Pulmonary artery endothelial cell (primary cell): ENCODE data around the gene OBSL1. TPM values are rescaled to one million over a fixed set of nuclear protein-coding genes. Genes with fewer than 3 reads are reported as not detected.

ENCODE experiments used
- DNase-seq: peaks from one replicate; pipeline ENCODE4 v3.0.0-alpha.2; 2011; ENCODE audit warnings: low read depth, low spot score
- total RNA-seq: library from RNA; depleted of rRNA; stranded (reverse); fragments of >200 nt; gene quantifications from 2 replicates; pipeline ENCODE4 v1.2.3, GENCODE V29; 2014

The OBSL1 gene
- total RNA-seq, 1 donor from 2014 or later, result 15.6 TPM

DNA sequence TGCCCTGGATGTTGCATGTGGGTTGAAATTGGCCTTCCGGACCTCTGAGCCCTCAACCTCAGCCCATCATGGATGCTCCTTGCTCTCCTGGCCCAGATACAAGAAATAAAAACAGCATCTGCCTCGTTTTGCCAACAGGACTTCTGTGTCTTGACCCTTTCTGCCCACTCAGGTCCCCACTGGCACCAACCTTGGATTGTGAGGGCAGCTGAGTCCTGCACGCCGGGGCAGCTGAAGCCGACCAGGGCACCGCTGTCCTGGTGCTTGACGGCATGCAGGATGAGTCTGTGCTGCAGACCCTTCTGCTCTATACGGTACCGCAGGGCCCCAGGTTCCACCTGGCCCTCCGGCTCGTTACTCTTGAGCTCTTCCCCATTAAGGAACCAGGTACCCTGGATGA lies 4.7 kb downstream of the OBSL1 start:
- no peak for DNase-seq

DNA sequence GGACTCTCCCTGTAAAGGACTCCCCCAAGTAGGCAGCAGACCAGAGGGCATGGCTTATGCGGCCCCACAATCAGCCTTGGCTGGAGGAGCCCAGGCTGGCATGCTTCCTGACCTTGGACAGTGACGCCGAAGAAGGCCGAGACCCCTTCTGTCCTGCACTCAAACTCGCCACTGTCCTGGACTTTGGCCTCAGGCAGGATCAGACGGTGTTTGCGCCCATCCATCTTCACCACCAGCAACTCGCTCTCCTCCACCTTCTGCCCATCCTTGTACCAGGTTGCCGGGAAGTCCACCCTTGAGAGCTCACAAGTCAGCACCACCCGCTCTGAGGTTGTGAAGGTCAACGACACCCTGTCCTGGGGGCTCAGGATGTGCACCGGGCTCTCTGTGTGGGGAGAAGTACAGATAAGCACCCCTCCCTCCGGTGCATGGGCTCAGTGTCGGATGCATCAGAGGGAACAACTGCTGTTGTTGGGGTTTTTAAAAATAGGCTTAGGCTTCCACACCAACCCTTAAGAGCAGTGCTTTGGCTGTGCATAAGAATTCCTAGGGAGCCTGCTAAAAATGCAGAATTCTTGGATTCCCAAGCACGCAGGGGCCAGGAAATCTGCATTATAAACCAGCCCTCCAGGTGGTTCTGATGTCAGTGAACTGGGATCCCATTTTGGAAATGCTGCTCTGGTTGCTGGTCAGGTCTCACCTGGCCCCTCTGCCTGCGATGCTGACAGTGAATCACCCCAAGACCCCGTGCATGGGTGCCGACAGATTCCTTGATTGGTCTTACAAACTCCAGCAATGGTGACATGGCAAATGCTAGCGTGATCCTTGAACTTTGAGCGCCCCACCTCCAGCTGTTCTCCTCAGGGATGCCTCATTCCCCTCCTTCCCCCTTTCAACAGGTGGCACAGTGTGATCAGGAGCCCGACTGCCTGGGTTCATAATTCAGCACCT lies 5.9 kb downstream of the OBSL1 start:
- no peak for DNase-seq

DNA sequence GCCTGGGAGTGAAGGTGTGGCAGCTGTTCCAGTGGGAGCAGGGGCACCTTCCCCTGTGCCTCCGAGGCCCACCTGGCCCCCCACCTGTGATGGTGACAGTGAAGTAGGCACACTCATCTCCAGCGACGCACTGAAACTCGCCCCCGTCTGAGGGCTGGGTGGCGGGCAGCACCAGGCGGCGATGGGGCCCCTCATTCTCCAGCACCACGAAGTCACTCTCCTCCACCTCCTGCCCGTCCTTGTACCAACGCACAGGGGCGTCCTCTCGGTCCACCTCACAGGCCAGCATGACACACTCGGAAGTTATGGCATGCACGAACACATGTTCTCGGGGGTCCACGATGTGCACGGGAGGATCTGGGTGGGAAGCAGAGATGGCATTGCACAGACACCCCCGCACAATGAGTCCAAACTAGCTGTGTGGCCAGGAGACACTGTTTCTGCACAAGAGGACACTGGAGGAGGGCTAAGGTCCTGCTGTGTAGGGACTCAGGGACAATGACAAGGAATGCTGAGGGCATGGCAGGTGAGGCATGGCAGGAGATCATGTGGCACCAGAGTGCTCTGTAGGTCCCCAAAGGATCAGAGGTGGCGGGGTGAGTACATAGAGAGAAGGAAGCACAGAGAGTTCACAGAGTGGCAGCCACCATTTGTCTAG lies 7.9 kb downstream of the OBSL1 start:
- DNase-seq, result no peak

DNA sequence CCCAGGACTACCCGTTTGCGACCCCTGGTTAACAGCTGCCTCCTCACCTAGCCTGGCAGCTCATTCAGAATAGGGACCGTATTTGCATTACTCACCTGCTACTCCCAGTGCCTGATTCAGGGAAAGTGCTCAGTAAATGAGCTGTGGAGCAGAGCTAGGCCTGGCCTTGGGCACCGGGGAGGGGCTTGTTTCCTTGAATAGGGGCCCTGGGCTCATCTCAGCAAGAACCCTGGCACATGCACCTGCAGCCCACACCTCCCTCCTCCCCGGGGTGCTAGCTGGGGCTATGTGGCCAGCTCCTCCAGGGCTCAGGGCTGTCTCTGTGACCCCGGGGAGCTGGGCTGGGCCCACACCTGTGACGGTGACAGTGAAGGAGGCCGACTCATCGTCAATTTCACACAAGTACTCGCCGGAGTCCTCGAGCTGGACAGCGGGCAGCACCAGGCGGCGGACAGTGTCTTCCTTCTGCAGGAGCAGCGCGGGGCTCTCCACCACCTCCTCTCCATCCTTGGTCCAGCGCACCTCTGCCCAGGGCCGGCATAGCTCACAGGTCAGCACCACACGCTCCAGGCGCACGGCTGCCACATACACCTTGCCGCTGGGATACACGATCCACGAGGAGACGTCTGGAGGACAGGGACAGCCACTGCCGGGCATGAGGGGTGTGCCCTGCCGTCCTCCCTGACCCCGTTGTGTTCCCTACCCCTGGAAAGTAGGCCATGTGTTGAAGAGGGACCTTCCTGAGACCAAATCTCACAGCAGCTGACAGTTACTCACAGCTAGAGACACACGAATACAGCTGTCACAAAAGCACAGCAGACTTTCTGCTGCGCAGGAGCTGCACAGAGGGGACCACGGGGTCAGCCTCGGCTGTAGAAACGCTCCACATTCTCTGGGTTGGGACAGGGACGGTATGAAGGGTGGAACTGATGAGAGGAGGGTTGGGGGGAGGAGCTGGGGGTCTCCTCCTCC lies 9.0 kb downstream of the OBSL1 start:
- no peak for DNase-seq

DNA sequence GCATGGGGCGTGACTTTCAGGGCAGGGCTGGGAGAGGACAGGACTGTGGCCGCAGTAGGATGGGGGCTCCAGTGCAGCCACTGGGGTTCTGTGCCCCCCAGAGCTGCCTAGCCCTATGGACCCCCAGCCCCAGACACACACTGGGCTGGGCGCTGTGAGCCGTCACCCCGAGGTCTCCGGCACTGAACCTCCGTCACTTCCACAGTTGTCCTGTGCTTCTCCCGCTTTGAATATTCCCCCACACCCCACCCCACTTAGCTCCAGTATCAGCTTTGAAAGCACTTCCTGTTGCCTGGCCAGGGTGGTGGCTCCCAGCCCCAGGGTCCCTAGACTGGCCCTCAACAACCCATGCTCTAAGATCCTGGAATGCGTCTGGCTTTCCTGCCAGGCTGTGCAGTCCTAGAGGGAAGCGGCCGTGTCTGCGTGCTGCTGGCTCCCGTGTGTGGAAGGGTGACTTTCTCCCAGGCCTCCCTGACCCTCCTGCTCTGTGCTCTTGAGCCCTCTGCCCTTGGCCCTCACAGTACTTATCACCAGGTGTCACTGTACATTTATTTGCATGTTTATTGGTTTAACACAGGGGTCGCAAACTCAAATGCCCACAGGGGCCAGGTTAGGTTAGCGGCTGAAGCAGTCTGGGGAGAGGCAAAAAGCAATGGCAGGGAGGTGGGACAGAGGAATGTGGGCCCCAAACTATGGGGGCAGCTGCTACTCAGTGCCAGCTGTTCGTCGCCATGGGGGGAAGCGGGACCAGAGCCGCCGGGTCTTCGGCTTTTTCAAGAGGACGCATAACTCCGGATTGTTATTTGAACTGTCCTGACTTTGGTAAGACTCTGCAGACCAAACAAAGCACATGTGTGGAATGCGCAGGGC lies 9.9 kb downstream of the OBSL1 start:
- DNase-seq, result no peak

DNA sequence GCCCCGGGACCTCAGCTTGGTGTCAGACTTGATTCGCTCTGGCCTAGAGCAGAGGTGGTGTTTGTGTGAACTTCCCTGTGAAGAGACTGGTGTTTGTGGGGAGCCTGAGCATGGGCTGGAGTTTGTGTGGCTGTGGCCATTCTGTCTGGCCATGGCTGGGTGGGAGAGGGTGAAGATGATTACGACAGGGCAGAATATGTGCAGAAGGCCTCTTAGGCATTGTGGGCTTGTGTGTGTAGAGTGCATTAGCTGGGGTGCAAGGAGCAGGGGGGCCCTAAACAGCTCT lies 10.5 kb downstream of the OBSL1 start:
- DNase-seq, result no peak

DNA sequence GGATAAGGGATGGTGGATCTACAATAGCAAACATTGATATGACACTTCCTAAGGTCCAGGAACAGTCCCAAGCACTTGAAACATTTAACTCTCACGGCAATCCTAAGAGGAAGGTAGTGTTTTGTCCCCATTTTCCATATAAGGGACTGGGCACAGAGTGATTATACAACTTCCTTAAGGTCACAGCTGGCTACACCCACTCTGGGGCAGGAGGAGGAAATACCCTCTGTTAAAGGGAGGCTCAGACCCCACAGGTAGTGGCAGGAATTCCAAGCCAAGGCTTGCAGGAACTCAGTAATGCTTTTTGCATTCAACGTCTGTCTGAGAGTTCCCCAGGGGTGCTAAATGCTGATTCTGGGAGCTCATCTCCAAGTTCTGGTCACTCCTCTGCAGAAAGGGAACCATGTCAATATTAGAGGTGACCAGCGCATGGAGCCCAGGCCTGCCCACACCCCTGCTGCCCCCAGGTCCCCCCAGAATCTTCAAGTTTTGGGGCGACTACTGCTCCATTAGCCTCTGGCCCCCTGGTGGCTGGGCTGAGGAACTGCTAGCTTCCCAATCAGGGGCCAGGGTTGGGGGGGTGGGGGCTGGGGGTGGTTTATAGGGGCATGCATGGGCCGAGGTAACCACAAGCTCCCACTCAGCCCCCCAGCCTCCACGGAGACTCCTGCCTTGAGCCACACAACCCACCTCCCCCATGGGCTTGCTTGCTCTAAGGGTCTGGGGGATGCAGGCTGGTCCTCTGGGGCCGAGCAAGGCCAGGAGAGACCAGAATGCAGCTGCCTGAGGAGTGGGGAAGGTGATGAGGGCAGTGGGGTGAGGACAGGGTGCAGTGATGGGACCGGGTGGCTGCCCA lies 11.1 kb downstream of the OBSL1 start:
- no peak for DNase-seq

DNA sequence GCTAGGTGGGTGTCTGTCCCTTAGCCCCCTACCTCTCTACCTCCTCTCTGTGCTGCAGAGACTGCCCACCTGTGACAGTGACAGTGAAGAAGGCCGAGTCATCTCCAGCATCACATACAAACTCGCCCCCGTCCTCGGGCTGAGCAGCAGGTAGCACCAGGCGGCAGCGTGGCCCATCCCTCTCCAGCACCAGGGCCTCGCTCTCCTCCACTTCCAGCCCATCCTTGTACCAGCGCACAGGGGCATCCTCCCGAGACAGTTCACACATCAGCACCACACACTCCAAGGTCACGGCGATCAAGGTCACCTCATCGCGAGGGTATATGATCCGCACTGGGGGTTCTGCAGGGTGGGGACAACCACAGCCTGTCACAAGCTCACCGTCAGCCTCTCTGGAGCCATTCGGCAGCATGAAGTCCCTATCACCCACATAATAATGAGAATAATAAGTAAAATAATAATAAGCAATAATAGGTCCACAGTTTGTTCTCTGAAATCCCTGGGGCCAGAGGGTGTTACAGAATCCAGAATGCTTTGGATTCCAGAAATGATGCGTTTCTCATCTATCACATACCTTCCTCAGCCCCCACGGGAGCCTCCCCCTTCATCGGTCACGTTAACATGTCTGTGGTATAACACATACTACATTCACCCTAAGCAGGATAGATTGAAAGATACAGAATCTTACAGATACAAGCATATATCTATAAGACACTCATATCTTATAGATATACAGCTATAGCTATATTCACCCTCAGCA lies 12.0 kb downstream of the OBSL1 start:
- DNase-seq, result no peak

DNA sequence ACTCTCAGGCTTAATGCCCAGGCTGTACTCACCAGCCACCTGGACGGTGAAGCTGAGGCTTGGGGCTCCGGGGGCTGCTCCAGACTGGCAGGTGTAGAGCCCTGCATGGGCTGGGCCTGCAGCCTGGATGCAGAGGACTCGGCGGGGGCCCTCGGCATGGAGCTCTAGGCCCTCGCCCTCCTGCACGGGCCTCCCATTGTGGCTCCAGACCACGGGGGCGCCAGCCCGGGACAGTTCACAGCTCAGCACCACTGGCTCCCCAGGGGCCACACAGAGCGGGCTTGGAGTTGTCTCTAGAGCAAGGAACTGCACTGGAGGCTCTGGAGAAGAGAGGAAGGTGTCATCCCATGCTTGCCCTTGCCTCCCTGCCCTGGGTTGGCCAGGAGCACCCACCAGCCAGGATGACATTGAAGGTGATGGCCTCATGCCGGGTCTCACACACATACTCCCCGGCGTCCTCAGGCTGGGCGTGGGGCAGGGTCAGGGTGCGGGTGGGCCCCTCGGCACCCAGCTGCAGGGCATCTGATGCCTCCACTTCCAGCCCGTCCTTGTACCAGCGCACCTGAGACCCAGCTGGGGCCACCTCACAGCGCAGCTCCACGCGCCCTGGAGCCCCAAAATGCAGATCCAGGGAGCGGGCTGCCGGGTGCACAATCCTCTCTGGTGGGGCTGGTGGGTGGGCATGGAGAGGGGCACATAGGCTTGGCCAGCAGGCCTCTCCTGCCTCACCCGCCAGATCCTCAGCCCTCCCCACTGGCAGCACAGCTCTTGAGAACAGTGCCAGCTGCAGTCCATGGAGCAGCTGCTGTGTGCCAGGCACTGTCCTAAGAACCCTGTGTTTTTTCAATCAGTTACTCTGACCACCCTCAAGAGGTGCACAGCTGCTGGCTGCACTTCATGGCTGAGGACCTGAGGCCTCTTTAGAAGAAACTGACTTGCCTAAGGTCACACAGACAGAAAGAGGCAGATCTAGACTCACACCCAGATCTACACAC lies 13.3 kb downstream of the OBSL1 start:
- DNase-seq, result no peak

DNA sequence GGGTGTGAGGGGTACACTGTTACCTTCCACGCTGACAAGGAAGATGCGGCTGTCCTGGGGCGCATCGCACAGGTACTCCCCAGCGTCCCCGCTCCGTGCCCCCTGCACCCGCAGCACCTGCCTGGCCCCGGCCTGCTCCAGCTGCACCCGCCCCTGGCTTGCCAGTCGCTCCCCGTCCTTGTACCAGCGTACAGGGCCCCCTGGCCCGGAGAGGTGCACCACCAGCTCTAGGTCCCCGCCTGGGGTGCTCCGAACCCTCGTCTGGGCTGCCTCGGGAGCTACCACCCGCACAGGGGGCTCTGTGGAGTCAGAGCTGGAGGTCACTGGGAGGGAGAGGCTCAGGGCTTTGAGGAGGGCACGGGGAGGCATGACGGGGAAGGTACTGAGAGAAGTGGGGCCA lies 14.0 kb downstream of the OBSL1 start:
- DNase-seq, result no peak

DNA sequence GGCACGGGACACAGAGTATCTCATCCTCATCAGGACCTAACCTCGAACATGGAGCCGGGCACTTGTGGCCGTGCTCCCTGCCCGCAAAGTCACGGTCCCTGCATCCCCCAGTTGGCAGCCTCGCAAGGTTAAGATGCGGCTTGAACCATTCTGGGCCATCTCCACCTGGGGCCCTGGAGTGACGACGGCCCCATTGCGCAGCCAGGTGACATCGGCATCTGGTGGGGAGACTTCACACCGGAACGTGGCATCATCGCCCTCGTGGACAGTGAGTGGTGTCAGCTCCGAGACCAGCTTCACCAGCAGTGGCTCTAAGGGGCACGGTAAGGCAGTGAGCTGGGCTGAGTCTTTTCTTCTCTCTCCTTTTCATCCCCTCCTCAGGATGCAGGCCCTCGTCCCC lies 14.9 kb downstream of the OBSL1 start:
- no peak for DNase-seq

DNA sequence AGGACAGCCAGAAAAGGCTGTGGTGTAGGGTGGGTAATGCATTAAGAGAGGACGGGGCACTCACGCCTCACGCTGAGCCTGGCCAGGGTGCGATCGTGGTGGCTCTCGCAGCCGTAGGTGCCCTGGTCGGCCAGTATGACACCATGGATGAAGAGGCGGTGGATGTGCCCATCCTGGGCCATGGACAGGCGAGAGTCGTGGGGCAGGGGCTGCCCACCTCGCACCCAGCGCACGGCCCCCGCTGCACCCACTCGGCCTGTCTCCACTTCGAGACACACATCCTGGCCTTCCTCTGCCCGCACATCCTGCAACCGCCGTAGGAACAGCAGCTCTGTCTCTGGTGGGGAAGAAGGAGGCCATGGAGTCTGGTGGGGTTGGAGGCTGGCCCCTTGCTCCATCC lies 15.4 kb downstream of the OBSL1 start:
- no peak for DNase-seq

DNA sequence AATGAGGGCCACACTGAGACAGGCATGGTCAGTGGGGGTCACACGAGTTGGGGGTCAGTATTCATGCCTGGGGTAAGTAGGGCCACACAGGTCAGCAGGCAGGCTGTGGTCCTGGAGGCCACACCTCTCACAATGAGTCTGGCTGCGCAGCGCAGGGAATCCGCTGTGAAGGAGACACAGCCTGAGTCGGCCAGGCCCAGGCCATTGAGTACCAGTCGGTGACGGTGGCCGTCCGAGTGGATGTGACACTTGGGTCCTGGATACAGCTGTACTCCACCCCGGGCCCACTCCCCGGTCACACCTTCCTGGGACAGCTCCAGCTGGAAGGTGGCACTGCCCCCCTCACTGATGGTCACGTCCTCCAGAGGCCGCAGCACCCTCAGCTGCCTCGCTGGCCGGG lies 17.0 kb downstream of the OBSL1 start:
- DNase-seq, result no peak

DNA sequence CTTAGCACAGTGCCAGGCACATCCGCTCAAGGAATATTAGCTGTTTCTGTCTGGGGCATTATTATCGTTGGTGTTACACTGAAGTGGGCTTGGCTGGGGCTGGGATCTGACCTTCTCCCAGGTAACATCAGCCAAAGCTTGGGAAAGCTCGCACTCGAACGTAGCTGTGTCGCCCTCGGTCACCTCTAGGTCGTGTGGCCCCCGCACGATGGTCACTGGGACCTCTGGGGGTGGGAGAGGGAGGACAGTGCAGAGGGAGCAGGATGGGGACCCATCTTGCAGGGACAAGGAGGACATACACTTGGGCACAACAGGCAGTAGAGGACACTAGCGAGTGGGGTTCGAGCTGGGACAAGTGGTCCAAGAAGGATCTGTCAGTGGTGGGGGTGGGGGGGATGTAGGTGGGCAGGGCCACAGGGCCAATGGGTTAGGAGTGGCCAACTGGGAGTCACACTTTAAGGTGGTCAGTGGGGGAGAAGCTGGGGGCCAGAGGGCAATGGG lies 17.8 kb downstream of the OBSL1 start:
- no peak for DNase-seq

DNA sequence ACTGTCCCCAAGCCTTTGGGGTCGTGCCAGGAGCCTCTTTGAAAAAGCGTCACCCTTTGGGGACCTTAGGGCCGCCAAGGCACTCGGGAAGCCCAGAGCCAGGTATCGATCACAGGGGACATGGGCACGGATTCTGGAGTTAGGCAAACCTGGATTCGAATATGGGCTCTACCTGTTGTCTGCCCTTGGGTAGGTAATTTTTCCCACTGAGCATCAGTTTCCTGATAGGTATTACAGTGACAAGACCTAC lies 18.2 kb downstream of the OBSL1 start:
- no peak for DNase-seq

DNA sequence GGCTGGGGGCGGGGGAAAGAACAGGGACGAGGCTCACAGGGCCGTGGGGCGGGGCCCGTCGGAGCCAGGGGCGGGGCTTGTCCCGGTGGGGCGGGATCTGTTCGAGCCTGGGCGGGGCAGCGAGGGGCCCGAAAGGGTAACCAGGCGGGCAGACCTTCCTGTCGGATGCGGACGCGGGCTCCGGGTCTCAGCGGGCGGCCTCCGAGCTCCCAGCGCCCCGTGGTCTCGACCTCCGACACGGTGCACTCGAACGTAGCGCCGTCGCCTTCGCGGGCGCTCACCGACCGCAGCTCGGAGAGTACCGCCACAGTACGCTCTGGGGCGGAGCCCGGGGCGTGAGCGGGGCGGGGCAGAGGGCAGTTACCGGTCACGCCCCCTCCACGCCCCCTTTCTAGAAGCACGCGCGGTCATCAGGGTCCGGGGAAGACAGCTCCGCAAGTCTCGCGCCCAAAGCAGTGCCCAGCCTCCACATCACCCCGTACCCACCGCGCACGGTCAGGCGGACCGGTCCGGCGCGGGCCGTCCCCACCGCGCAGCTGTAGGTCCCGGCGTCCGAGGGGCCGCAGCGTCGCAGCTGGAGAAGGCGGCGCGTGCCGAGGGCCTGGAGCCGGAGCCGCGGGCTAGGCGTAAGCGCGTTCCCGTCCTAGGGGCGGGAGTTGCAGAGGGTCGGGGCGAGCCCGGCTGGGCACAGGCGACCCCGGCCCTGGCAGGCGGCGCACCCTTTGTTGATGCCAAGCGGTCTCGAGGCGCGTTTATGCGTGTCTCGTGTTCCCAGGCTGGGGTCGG lies 18.8 kb downstream of the OBSL1 start:
- peak; percentile 13 for DNase-seq
